Measurements from ENCODE around the gene ZDHHC9. TPM values are rescaled to one million over a fixed set of nuclear protein-coding genes. Genes with fewer than 3 reads are reported as not detected.
A peak's percentile ranks its signal among the peaks of the same experiment; 100 is the strongest.

The ZDHHC9 gene
- total and polyA plus RNA-seq, 8 donors = 4.1 to 23.9 (median 16.9) TPM

GRCh38 chrX:129760155-129760554 lies 83.5 kb downstream of the ZDHHC9 start:
- no peak for FAIRE-seq
- WGBS, 2 donors = 63 to 65% methylated on average over 9 of the region's 9 CpGs
- Histone ChIP-seq H3K36me3 (no peaks in the 10 kb centered on the region), H3K27me3 (peaks cover 0 to 6% (median 0%) of the 10 kb centered on the region in 4 donors), H3K27ac (no peak overlapping the region), H3K9me3 (no peaks in the 10 kb centered on the region), H3K4me1 (no peaks in the 10 kb centered on the region), H3K4me3 (no peak overlapping the region)
- no peak for DNase-seq
- TF ChIP-seq CTCF (IDR thresholded peaks at IDR 0.05) = no peak
- intact Hi-C loops (cut with DNase I) = no loop called here
- ATAC-seq = peak in 2 of 4 donors; percentile 11 to 16

GRCh38 chrX:129759576-129760061 lies 84.1 kb downstream of the ZDHHC9 start:
- H3K4me1 ChIP-seq = no peaks in the 10 kb centered on the region
- TF ChIP-seq CTCF (IDR thresholded peaks at IDR 0.05) = no peak
- peak in 3 of 4 donors; percentile 40 to 79 (median 70) for ATAC-seq
- no peak for FAIRE-seq
- no peak for DNase-seq
- no peaks in the 10 kb centered on the region for H3K36me3 ChIP-seq
- intact Hi-C loops (cut with DNase I) = no loop called here
- H3K27ac ChIP-seq = no peak overlapping the region
- no peaks in the 10 kb centered on the region for H3K9me3 ChIP-seq
- no peak overlapping the region for H3K4me3 ChIP-seq
- 58 to 59% methylated on average over 14 of the region's 14 CpGs for WGBS, 2 donors
- peaks cover 0 to 6% (median 0%) of the 10 kb centered on the region in 4 donors for H3K27me3 ChIP-seq

GRCh38 chrX:129755779-129756650 lies 87.7 kb downstream of the ZDHHC9 start:
- WGBS, 2 donors = 76 to 79% methylated on average over 17 to 18 of the region's 18 CpGs
- Histone ChIP-seq H3K27me3 (peaks cover 0 to 6% (median 0%) of the 10 kb centered on the region in 4 donors), H3K9me3 (no peaks in the 10 kb centered on the region), H3K27ac (no peak overlapping the region), H3K4me1 (no peaks in the 10 kb centered on the region), H3K36me3 (no peaks in the 10 kb centered on the region), H3K4me3 (no peak overlapping the region)
- intact Hi-C loops (cut with DNase I) = no loop called here
- no peak for DNase-seq
- no peak for FAIRE-seq
- TF ChIP-seq CTCF (IDR thresholded peaks at IDR 0.05) = no peak
- ATAC-seq = no peak

- intact Hi-C loops (cut with DNase I) = no loop called here
- peaks cover 0 to 6% (median 0%) of the 10 kb centered on the region in 4 donors for H3K27me3 ChIP-seq
- H3K27ac ChIP-seq = no peak overlapping the region
- H3K4me1 ChIP-seq = no peaks in the 10 kb centered on the region
- TF ChIP-seq CTCF (IDR thresholded peaks at IDR 0.05) = no peak
- no peak overlapping the region for H3K4me3 ChIP-seq
- FAIRE-seq = no peak
- H3K9me3 ChIP-seq = no peaks in the 10 kb centered on the region
- no peak for ATAC-seq
- no peaks in the 10 kb centered on the region for H3K36me3 ChIP-seq
- DNase-seq = no peak
- WGBS, 2 donors = 36 to 40% methylated on average over 22 of the region's 22 CpGs
These were observed 89.3 kb downstream of the ZDHHC9 start for GRCh38 chrX:129754056-129755024.

Other genes starting within 250 kb of the ZDHHC9 start
- gene APLN, start 188.9 kb downstream of the ZDHHC9 start, total RNA-seq = under 1 TPM in 5 of 6 donors, not detected in 1; 0.09 to 0.61 (median 0.23) TPM
- gene APLN, start 188.9 kb downstream of the ZDHHC9 start, polyA plus RNA-seq = under 1 TPM; 0.19 TPM
- 1 to 10 TPM in 2 of 6 donors, under 1 TPM in 4; 0.08 to 1.0 (median 0.20) TPM for gene XPNPEP2, start 104.9 kb downstream of the ZDHHC9 start, total RNA-seq
- gene XPNPEP2, start 104.9 kb downstream of the ZDHHC9 start, polyA plus RNA-seq = under 1 TPM; 0.07 to 0.27 TPM
- gene SASH3, start 63.9 kb downstream of the ZDHHC9 start, total RNA-seq = 1 to 10 TPM in 4 of 6 donors, under 1 TPM in 2; 0.31 to 8.5 (median 2.3) TPM
- 1 to 10 TPM; 1.0 to 1.4 TPM for gene SASH3, start 63.9 kb downstream of the ZDHHC9 start, polyA plus RNA-seq
- 10 to 100 TPM in 5 of 6 donors, 1 to 10 TPM in 1; 9.4 to 18.3 (median 12.1) TPM for gene UTP14A, start 62.3 kb upstream of the ZDHHC9 start, total RNA-seq
- gene UTP14A, start 62.3 kb upstream of the ZDHHC9 start, polyA plus RNA-seq = 1 to 10 TPM; 9.0 to 9.8 TPM
- gene BCORL1, start 138.7 kb upstream of the ZDHHC9 start, total RNA-seq = 10 to 100 TPM in 1 of 6 donors, 1 to 10 TPM in 5; 3.5 to 11.1 (median 6.0) TPM
- 1 to 10 TPM; 1.7 to 3.7 TPM for gene BCORL1, start 138.7 kb upstream of the ZDHHC9 start, polyA plus RNA-seq